ENCODE measurements around the gene REXO1.

The REXO1 gene

GRCh38 chr19:1790054-1790792 lies 58.1 kb downstream of the REXO1 start:
- DNase-seq, result no peak

GRCh38 chr19:1789261-1790041 lies 58.8 kb downstream of the REXO1 start:
- DNase-seq, result no peak

- DNase-seq, result no peak
Observed at GRCh38 chr19:1787116-1787515, 61.2 kb downstream of the REXO1 start.

DNA sequence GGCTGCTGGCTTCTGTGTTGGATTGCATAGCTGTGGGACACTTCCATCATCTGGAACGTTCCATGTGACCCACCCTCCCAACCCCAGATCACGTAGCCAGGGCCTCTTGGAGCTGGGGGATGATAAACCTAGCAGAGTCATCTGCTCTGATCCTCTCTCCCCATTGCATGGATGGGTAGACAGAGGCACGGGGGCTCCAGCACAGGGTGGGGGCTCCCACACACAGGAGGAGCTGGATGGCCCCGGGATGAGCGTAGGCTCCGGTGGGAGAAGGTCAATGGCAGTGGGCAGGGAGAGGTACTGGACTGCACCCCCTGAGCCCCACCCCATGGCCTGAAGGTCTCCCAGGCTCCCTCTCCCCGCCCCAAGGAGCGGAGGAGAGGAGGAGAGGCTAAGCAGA lies 61.6 kb downstream of the REXO1 start:
- DNase-seq, result no peak

GRCh38 chr19:1785310-1785709 lies 63.0 kb downstream of the REXO1 start:
- no peak for DNase-seq

GRCh38 chr19:1783874-1784273 lies 64.4 kb downstream of the REXO1 start:
- no peak for DNase-seq

GRCh38 chr19:1783354-1783753 lies 64.9 kb downstream of the REXO1 start:
- DNase-seq, result no peak

- no peak for DNase-seq
Observed at GRCh38 chr19:1782521-1782920, 65.8 kb downstream of the REXO1 start.

- no peak for DNase-seq
Observed at GRCh38 chr19:1780272-1780958, 67.9 kb downstream of the REXO1 start.

DNA sequence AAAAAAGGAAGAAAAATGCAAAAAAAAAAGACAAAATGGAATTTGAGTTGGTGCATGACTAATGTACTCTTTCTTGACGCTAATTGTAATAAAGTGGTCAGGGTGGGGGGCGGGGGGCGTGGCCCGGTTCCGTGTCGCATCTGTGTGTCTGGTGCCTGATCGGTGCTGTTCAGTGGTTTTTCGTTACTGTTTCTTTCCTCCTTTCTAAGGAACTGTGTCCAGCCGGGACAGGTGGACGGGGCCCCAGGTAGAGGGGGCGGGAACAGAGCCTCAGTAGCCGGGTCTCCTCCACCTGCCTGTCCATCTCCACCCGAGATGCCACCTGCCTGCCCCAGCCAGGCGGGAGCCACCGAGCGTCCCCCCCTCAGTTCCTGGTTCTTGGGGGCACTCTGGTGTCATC lies 68.7 kb downstream of the REXO1 start:
- DNase-seq, result no peak

DNA sequence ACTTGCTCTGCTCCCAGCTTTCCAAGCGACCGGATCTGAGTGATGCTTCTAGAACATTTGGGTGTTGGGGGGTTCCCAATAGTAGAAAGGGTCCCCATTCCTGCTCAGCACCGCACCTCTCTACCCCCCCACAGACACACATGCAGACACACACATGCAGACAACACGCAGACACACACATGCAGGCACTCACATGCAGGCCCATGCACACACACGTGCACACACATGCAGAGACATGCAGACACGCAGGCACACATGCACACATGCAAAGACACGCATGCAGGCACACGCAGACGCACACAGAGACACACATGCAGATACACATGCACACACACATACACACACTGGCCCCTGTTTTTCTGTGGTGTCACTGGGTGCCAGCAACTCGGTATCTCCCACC lies 71.1 kb downstream of the REXO1 start:
- no peak for DNase-seq

DNA sequence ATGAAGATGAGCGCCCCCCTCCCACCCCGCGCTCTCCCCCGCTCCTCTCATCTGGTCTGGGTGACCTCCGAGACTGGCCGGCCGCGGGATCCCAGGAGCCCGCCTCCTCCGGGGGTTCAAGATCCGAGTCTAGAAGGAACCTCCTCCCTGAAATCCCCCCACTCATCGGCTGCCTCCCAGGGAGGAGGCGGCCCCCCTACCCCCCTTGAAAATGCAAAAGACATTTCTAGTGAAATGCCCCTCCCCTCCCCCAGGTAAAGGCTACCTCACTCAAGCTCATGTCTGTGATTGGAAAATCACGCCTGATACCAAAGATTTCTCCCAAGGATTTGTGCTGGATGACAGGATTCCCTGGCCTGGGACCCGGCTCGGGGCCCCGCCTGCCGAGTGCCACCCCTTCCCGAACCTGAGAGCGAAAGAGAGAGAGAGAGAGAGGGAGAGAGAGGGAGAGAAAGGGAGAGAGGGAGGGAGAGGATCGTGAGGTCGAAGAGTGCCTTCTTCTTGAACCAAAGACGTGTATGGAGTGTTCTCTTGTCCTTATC lies 71.6 kb downstream of the REXO1 start:
- no peak for DNase-seq

- DNase-seq, result no peak
Observed at GRCh38 chr19:1775951-1776605, 72.2 kb downstream of the REXO1 start.

DNA sequence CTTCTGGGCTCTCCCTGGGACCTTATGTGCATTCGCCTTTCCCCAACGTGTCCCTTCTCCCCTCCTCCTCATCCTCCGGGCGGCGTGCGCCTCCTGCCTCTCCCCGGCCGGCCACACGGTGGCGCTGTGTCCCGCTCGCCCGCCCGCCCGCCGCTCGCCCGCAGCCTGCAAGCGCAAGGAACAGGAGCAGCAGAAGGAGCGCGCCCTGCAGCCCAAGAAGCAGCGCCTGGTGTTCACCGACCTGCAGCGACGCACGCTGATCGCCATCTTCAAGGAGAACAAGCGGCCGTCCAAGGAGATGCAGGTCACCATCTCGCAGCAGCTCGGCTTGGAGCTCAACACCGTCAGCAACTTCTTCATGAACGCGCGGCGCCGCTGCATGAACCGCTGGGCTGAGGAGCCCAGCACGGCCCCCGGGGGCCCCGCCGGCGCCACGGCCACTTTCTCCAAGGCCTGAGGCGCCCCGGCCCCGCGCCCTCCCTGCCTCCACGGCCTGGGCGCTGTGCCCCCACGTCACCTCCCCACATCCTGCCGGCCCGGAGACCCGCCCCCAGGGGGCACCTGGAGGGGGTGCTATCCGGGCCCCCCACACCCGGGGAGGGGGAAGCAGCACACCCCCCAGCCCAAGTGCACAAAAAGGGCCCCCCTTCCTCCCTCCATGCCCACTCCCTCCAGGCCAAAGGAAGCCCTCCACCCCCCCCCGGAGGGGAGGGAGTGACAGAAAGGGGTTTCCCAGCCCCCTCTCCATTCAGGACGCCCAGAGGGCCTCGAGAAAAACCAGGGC lies 73.1 kb downstream of the REXO1 start:
- DNase-seq, result no peak

GRCh38 chr19:1773184-1773583 lies 75.1 kb downstream of the REXO1 start:
- no peak for DNase-seq

DNA sequence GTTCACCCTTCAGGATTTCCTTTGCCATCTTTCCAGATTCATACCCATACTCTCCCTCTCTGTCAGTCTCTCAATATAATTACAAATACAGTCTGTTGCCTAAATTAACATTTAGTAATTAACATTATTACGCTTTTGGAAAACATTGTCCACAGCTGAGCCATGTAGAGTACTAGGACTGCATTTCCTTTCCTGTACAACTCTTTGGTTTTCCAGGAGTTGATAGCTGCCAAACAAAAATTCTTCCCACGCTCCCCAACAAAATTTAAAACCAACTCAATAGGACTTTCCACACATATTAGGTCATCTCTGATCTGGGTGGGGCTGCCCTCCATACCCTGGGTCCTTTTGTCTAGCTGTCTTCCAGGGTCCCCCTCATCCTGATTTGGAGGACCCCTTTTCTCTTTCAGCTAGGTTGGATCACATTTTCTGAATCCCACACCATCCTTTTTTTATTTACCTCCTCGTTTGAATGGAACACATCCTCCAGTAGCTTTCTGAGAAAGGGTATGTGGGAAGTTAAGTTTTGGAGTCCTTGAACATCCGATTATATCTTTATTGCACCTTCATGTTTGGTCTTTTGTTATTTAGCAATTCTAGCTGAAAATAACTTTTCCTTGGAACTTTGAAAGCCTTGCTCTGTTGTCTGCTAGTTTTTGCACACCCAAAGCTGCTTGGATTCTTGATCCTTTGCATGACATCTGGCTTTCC lies 77.3 kb downstream of the REXO1 start:
- no peak for DNase-seq

DNA sequence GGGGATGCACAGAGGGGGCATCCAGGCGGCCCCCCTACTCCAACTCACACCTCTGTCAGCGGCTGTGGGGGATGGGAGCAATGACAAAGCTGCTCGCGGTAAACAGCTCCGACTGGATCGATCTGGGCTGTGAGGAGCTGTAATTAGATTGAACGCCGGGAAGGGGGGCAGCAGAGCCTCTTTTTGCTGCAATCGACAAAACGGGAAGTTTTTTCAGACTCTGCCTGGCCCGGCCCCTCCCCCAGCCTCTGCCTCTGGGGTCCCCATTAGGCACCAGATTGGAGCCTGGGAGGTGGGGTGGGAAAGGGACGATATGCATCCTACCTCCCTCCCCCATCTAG lies 78.7 kb downstream of the REXO1 start:
- DNase-seq, result no peak

DNA sequence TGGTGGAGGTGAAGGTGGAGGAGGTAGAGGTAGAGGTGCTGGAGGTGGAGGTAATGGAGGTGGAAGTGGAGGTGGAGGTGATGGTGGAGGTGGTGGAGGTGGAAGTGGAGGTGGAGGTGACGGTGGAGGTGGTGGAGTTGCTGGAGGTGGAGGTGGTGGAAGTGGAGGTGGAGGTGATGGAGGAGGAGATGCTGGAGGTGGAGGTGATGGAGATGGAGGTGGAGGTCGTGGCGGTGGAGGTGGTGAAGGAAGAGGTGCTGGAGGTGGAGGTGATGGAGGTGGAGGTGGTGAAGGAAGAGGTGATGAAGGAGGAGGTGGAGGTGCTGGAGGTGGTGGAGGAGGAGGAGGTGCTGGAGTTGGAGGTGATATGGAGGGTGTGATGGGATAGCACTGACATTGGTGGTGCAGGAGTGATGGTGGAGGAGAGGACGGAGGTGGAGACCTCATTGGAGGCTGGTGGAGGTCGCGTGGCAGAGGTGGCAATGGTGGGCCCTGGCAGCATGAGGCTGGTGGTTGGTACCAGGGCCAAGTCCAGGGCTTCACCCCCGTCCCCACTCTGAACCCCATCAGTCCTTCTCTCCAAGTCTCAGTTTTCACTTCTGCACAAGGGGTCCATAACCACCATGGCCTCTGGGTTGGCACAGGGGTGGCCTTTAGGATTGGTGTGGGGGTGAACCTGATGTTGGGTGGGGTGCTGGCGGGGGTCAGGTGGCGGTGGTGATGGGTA lies 79.2 kb downstream of the REXO1 start:
- no peak for DNase-seq

DNA sequence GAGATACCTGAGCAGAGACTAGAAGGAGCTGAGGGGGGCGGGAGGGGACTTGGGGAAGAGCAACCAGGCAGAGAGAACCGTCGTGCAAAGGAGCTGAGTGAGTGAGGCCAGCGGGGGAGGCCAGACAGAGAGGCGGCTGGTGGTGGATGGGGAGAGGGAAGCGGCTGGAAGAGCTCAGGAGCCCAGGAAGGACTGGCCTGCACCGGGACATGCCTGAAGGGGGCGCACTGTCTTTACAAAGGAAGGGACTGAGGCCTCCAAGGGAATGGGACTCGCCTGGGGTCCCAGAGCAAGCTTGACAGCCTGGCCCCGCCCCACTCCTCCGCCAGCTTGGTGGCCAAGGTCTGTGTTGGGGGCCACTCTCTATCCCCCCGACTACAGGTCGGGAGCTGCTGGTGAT lies 80.0 kb downstream of the REXO1 start:
- DNase-seq, result no peak

- DNase-seq, result no peak
Observed at GRCh38 chr19:1767464-1767933, 80.8 kb downstream of the REXO1 start.

DNA sequence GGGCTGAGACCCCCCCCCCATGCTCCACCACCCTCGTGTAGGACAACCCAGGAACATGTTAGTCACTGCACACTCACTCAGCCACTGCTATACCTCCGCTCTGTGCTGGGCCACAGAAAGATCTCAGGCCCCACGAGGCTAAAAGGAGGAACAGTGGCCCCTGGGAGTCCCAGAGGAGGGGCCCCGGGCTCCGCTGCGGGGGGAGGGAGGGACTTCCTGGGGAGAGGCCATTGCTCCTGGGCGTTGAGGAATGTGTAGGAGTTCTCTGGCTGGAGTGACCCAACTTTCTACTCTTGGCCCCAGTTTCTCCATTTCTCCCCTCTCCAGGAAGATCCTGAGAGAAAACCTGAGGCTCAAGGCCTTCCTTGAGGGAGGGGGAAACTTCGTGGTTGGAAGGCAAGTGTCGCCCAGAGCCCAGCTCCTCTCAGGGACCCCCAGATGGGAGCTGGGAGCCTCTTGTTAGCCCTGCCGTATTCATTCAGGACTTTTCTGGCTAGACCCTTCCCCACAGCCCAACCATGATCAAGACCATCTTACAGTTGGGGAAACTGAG lies 81.4 kb downstream of the REXO1 start:
- no peak for DNase-seq

Data from SHP77 treated with DMSO at 0.1 percent for 48 hours (cell line).